GM12892 (cell line): ENCODE measurements around the gene ABCC3.

Experiments used
- POLR2A ChIP-seq: IDR thresholded peaks from 2 replicates; pipeline ENCODE4 v1.6.1; 2011; ENCODE audit warnings: low read depth, low read length, control low read depth
- POLR2AphosphoS5 ChIP-seq: IDR thresholded peaks from 2 replicates; pipeline ENCODE4 v1.6.1; 2011; ENCODE audit warnings: low read depth, low read length, control low read depth
- TAF1 ChIP-seq: IDR thresholded peaks from 2 replicates; pipeline ENCODE4 v1.6.1; 2011; ENCODE audit warnings: low read depth, mild to moderate bottlenecking, control low read depth, low read length, borderline replicate concordance

DNA sequence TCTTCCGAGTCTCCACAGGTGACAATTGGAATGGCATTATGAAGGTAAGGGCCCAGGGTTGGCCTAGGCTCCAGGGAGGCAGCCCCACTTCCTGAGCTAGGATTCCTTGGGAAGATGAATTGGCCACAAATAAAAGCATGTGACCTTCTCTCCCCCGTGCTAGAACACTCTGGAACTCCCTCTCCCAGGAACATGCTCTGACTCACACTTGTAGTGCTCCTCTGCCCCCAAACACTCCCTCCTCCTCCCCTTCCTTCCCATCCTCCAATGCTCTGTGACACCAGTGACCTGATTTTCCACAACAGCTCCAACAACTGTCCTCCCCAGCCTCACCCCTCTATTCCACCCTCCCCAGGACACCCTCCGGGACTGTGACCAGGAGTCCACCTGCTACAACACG, 16.4 kb upstream of the ABCC3 start:
- TF ChIP-seq POLR2AphosphoS5 (no peak), POLR2A (no peak), TAF1 (no peak)
